ENCODE measurements around the gene ACAP1.

The ACAP1 gene

GRCh38 chr17:7374353-7374752, 38.0 kb downstream of the ACAP1 start:
- Mint-ChIP-seq H3K4me3 (no peak overlapping the region), H3K27ac (no peak overlapping the region), H3K36me3 (ENCODE audit: low read depth) (no peaks in the 10 kb centered on the region), H3K27me3 (ENCODE audit: low read depth, poor library complexity) (peaks cover 50% of the 10 kb centered on the region), H3K4me1 (no peaks in the 10 kb centered on the region), H3K9me3 (peaks cover 18% of the 10 kb centered on the region)
- DNase-seq = no peak
- TF ChIP-seq, protein P1, sequence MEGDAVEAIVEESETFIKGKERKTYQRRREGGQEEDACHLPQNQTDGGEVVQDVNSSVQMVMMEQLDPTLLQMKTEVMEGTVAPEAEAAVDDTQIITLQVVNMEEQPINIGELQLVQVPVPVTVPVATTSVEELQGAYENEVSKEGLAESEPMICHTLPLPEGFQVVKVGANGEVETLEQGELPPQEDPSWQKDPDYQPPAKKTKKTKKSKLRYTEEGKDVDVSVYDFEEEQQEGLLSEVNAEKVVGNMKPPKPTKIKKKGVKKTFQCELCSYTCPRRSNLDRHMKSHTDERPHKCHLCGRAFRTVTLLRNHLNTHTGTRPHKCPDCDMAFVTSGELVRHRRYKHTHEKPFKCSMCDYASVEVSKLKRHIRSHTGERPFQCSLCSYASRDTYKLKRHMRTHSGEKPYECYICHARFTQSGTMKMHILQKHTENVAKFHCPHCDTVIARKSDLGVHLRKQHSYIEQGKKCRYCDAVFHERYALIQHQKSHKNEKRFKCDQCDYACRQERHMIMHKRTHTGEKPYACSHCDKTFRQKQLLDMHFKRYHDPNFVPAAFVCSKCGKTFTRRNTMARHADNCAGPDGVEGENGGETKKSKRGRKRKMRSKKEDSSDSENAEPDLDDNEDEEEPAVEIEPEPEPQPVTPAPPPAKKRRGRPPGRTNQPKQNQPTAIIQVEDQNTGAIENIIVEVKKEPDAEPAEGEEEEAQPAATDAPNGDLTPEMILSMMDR (IDR thresholded peaks at IDR 0.05) = no peak

GRCh38 chr17:7379134-7379533, 42.8 kb downstream of the ACAP1 start:
- TF ChIP-seq, protein P1 (IDR thresholded peaks at IDR 0.05) = no peak
- DNase-seq = no peak
- Mint-ChIP-seq H3K4me3 (no peak overlapping the region), H3K9me3 (peaks cover 28% of the 10 kb centered on the region), H3K27me3 (ENCODE audit: low read depth, poor library complexity) (peaks cover 72% of the 10 kb centered on the region), H3K27ac (no peak overlapping the region), H3K36me3 (ENCODE audit: low read depth) (no peaks in the 10 kb centered on the region), H3K4me1 (peaks cover 6% of the 10 kb centered on the region)

- no peaks in the 10 kb centered on the region for H3K36me3 Mint-ChIP-seq (ENCODE audit: low read depth)
- H3K4me3 Mint-ChIP-seq = peak overlapping the region; percentile 78
- TF ChIP-seq, protein P1 (IDR thresholded peaks at IDR 0.05) = no peak
- no peak overlapping the region for H3K27ac Mint-ChIP-seq
- peaks cover 28% of the 10 kb centered on the region for H3K9me3 Mint-ChIP-seq
- peaks cover 78% of the 10 kb centered on the region for H3K27me3 Mint-ChIP-seq (ENCODE audit: low read depth, poor library complexity)
- H3K4me1 Mint-ChIP-seq = peaks cover 10% of the 10 kb centered on the region
- no peak for DNase-seq
Measured at GRCh38 chr17:7380321-7380720, 44.0 kb downstream of the ACAP1 start.

DNA sequence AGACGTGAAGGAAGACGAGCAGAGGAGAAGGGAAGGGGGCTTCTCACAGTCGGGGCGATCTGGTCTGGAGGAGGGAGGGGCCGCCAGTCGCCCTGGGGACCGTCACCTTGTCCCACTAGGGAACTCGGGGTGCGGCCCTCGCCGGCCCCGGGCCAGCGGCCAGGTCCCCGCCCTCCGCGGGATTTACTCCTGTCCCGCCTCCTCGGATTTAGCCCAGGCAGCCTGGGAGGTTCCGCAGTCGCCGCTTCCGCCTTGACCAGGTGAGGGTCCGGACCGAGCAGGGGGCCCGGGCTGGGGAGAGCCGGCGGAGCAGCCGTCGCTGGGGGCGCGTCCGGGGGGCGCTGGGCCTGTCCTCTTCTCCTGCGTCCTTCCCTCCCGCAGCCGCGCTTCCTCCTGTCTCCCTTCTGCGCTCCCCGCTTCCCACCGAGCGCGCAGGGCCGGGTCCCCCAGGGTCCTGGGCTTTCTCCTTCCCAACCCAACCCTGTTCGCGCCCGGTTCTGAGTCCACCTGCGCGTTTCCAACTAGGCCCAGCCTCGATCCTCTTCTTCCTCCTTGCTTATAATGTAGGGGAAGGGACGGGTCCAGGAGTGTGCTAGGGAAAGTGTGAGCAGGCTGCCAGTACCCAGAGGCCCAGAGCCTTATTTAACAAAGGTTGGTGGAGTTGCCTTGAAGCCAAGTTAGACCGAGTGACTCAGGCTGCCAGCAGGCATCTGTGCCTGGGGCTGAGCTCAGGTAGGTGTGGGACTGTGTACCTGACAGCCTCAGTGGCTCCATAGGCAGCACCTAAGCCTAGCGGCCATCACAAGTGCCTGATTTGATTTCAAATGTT, 44.7 kb downstream of the ACAP1 start, which contains the start of gene TNK1:
Gene TNK1, plus strand, starts transcription at position 235 of the 829 bp plus-strand sequence. CDS start 1,838 bp downstream, outside the sequence.
- H3K27ac Mint-ChIP-seq = no peak within 1 kb of the TSS
- no peaks in the 10 kb centered on the region for H3K36me3 Mint-ChIP-seq (ENCODE audit: low read depth)
- H3K27me3 Mint-ChIP-seq (ENCODE audit: low read depth, poor library complexity) = peaks cover 78% of the 10 kb centered on the region
- DNase-seq = peak; percentile 53
- TF ChIP-seq, protein P1 (IDR thresholded peaks at IDR 0.05) = no peak
- H3K9me3 Mint-ChIP-seq = peaks cover 28% of the 10 kb centered on the region
- peaks cover 10% of the 10 kb centered on the region for H3K4me1 Mint-ChIP-seq
- H3K4me3 Mint-ChIP-seq = peak within 1 kb of the TSS; percentile 78

- Mint-ChIP-seq H3K36me3 (ENCODE audit: low read depth) (no peaks in the 10 kb centered on the region), H3K9me3 (peaks cover 24% of the 10 kb centered on the region), H3K4me1 (peaks cover 10% of the 10 kb centered on the region), H3K27ac (no peak overlapping the region), H3K4me3 (no peak overlapping the region), H3K27me3 (ENCODE audit: low read depth, poor library complexity) (peaks cover 72% of the 10 kb centered on the region)
- no peak for DNase-seq
- TF ChIP-seq, protein P1 (IDR thresholded peaks at IDR 0.05) = no peak
Measured at GRCh38 chr17:7382901-7383300, 46.6 kb downstream of the ACAP1 start.

DNA sequence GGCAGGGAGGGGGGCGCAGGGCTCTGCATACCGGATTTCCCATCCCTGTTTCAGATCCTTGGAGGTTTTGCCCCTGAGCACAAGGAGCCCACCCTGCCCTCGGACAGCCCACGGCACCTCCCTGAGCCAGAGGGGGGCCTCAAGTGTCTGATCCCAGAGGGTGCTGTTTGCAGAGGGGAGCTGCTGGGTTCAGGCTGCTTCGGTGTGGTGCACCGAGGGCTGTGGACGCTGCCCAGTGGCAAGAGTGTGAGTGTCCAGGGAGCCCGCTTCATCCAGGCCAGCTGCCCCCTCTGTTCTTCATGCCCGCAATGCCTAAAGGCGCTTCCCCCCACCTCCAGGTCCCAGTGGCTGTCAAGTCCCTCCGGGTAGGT, 47.0 kb downstream of the ACAP1 start:
- Mint-ChIP-seq H3K9me3 (peaks cover 20% of the 10 kb centered on the region), H3K27me3 (ENCODE audit: low read depth, poor library complexity) (peaks cover 68% of the 10 kb centered on the region), H3K4me1 (peaks cover 10% of the 10 kb centered on the region), H3K36me3 (ENCODE audit: low read depth) (no peaks in the 10 kb centered on the region), H3K4me3 (no peak overlapping the region), H3K27ac (no peak overlapping the region)
- TF ChIP-seq, protein P1 (IDR thresholded peaks at IDR 0.05) = no peak
- DNase-seq = no peak

Measured in nephron progenitor cell (in vitro differentiated cells).